K562 (cell line): ENCODE measurements around the gene LDLR. TPM values are rescaled to one million over a fixed set of nuclear protein-coding genes. Genes with fewer than 3 reads are reported as not detected.

Experiments used
- CHD1 ChIP-seq: fragments of 200-600 bp; sonication (generic); IDR thresholded peaks from one replicate; pipeline ENCODE4 v1.6.1; 2012; ENCODE audit warnings: mild to moderate bottlenecking, moderate library complexity, low read length, inconsistent platforms
- ETV6 ChIP-seq, 3 experiments: fragments of 150-350 bp in 1 of 3; sonication (generic) in 1 of 3; formaldehyde crosslinking in 1 of 3; IDR thresholded peaks; 2 replicates each; pipeline versions ENCODE4 v1.6.1 to v1.8.0; 2014 to 2022; ENCODE audit warnings: borderline replicate concordance in 2 of 3, low read depth in 2 of 3, antibody characterized with exemption in 1 of 3, low read length in 1 of 3, mild to moderate bottlenecking in 1 of 3, missing genetic modification reagents in 1 of 3
- FOXK2 ChIP-seq, 2 experiments: fragments of 450-650 bp; IDR thresholded peaks in 1 of 2; conservative IDR thresholded peaks in 1 of 2; 2 replicates each; pipeline ENCODE4 v1.6.1; 2016; ENCODE audit warnings: low read depth in 2 of 2, mild to moderate bottlenecking in 1 of 2
- KAT2B ChIP-seq: IDR thresholded peaks from one replicate; pipeline ENCODE4 v1.6.1; 2012; ENCODE audit warnings: low read depth, mild to moderate bottlenecking, control low read depth, inconsistent platforms, low read length, moderate library complexity
- KDM5B ChIP-seq: fragments of 200-600 bp; sonication (generic); IDR thresholded peaks from 2 replicates; pipeline ENCODE4 v1.6.1; 2012; ENCODE audit warnings: low read depth, mild to moderate bottlenecking, moderate library complexity, low read length, control low read depth, inconsistent platforms; ENCODE audit not compliant: insufficient replicate concordance
- NEUROD1 ChIP-seq: fragments of 150-350 bp; IDR thresholded peaks from 2 replicates; pipeline ENCODE4 v1.6.1; 2014; ENCODE audit warnings: borderline replicate concordance, low read length, low read depth; ENCODE audit not compliant: partially characterized antibody
- NFATC3 ChIP-seq: fragments of 450-650 bp; IDR thresholded peaks from 2 replicates; pipeline ENCODE4 v1.6.1; 2017; ENCODE audit warnings: mild to moderate bottlenecking
- POLR2B ChIP-seq: fragments of 450-650 bp; IDR thresholded peaks from 2 replicates; pipeline ENCODE4 v1.6.1; 2018; ENCODE audit warnings: low read depth; ENCODE audit not compliant: partially characterized antibody
- SP1 ChIP-seq: sonication (generic); formaldehyde crosslinking; IDR thresholded peaks from 2 replicates; pipeline ENCODE4 v1.8.1; 2022; ENCODE audit warnings: mild to moderate bottlenecking, missing genetic modification reagents
- TBP ChIP-seq: optimal IDR thresholded peaks from 2 replicates; pipeline ENCODE3; 2011; ENCODE audit warnings: low read depth, low read length, improper control_type of control experiment
- TCF7 ChIP-seq: sonication (generic); IDR thresholded peaks from 2 replicates; pipeline ENCODE4 v1.6.1; 2016; ENCODE audit warnings: antibody characterized with exemption, borderline replicate concordance
- TEAD2 ChIP-seq: fragments of 450-650 bp; IDR thresholded peaks from 2 replicates; pipeline ENCODE4 v1.6.1; 2016; ENCODE audit warnings: missing genetic modification characterization, control low read depth, missing compliant biosample characterization
- ZBED1 ChIP-seq: IDR thresholded peaks from 2 replicates; pipeline ENCODE4 v1.6.1; 2014
- ZNF3 ChIP-seq: fragments of 250-450 bp; sonication (Bioruptor Pico); IDR thresholded peaks from 2 replicates; pipeline ENCODE4 v1.5.0; 2021; ENCODE audit warnings: mild to moderate bottlenecking, moderate library complexity
- ZNF311 ChIP-seq: fragments of 250-450 bp; sonication (Bioruptor Pico); IDR thresholded peaks from 2 replicates; pipeline ENCODE4 v1.4.0; 2020; ENCODE audit warnings: mild to moderate bottlenecking, moderate library complexity
- ZNF436 ChIP-seq: fragments of 250-450, 450-650 bp; sonication (Bioruptor Pico); formaldehyde crosslinking; IDR thresholded peaks from 2 replicates; pipeline ENCODE4 v1.7.0; 2020; ENCODE audit warnings: mild to moderate bottlenecking
- ZNF551 ChIP-seq: fragments of 250-450 bp; sonication (Bioruptor Pico); IDR thresholded peaks from 2 replicates; pipeline ENCODE4 v1.5.0; 2021; ENCODE audit warnings: mild to moderate bottlenecking, moderate library complexity
- polyA plus RNA-seq, 8 experiments: library from polyadenylated mRNA; depleted of rRNA in 4 of 8; stranded (reverse) in 5 of 8; unstranded in 3 of 8; fragments of >200 nt; fragmentation: Nextera tagmentation in 2 of 8; fragmentation: Illumina TruSeq in 1 of 8; extraction: Ambion mirVana in 2 of 8; extraction: Trizol in 1 of 8; gene quantifications; 2 replicates each; pipeline versions ENCODE4 v1.2.1 to v1.2.3, GENCODE V29; 2011 to 2014; ENCODE audit warnings: inconsistent platforms in 1 of 8, missing spikeins in 1 of 8
- total RNA-seq, 7 experiments: library from RNA; depleted of rRNA in 6 of 7; stranded (reverse); fragments of >200 nt in 6 of 7; fragmentation: Illumina TruSeq in 2 of 7; extraction: Trizol in 2 of 7; gene quantifications; 2 replicates each; pipeline versions ENCODE4 v1.2.1 to v1.2.3, GENCODE V29; 2011 to 2021; ENCODE audit warnings: low replicate concordance in 1 of 7
- TF ChIP-seq, protein P1 (sequence below): sonication (generic); formaldehyde crosslinking; IDR thresholded peaks from 2 replicates; pipeline ENCODE4 v1.9.0; 2022; ENCODE audit warnings: mild to moderate bottlenecking, missing genetic modification reagents
- TF ChIP-seq, protein P2 (sequence below): fragments of 450-650 bp; formaldehyde crosslinking; conservative IDR thresholded peaks from 2 replicates; pipeline ENCODE4 v1.4.0; 2022; ENCODE audit warnings: mild to moderate bottlenecking, missing genetic modification characterization
- TF ChIP-seq, protein P3 (sequence below): fragments of 250-450 bp; sonication (Bioruptor Pico); IDR thresholded peaks from 2 replicates; pipeline ENCODE4 v1.4.0; 2020; ENCODE audit warnings: mild to moderate bottlenecking, moderate library complexity, borderline replicate concordance
- TF ChIP-seq, protein P4 (sequence below): fragments of 250-450 bp; sonication (Bioruptor Pico); IDR thresholded peaks from 2 replicates; pipeline ENCODE4 v1.9.0; 2021; ENCODE audit warnings: mild to moderate bottlenecking

LDLR gene
- total and polyA plus RNA-seq, 9 of the 15 experiments (the other 6 are each of a cell fraction or from before 2014, with no cell fraction given), result 19.9 to 114 (median 56.3) TPM

DNA sequence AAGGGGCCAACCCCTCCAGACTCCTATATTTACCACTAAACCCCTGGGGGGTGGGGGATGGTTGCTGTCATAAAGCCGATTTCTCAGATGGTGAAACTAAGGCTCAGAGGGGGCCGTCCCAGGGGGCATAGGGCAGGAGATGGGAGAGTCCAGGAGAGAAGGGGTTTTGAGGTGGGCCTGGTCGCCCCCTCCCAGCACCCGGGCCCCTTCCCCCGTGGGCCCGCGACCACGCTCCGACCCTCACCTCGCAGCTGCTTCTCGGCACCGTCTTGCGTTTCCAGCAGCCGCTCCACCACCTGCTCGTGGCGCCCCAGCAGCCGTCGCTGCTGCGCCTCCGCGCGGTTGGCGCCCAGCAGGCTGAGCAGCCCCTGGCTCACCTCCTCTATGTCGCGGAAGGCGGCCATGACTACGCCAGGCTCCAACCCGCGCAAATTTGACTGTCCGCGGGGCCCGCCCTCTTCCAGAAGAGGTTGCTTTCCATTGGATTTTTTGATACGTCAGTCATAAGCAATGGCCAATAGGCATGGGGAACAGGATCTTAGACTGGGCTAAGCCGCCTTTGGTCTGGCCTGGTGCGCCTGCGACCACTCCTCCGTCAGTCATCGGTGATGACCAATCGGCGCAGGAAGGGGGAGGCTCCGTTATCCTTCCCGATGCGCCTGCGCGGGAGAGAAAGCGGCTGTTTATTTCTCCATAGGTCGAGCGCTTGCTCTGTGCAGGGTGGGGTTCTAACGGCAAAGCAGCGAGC is 66.3 kb downstream of the LDLR start, which contains the start of gene SPC24 (continued):
- TF ChIP-seq, protein P1, sequence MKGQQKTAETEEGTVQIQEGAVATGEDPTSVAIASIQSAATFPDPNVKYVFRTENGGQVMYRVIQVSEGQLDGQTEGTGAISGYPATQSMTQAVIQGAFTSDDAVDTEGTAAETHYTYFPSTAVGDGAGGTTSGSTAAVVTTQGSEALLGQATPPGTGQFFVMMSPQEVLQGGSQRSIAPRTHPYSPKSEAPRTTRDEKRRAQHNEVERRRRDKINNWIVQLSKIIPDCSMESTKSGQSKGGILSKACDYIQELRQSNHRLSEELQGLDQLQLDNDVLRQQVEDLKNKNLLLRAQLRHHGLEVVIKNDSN (CRISPR knock-in tag), result no peak
- TF ChIP-seq SP1 (CRISPR knock-in tag) (peak; percentile 83), FOXK2 (conservative IDR thresholded peaks at IDR 0.05 in 1 of 2, IDR thresholded peaks at IDR 0.05 in 1 of 2; ENCODE audit: low read depth in 2 of 2) (peak; percentile 96 to 97), ZNF551 (CRISPR knock-in tag) (no peak), TEAD2 (tag) (no peak), KAT2B (no peak), ZNF3 (CRISPR knock-in tag) (no peak), KDM5B (peak; percentile 99), NFATC3 (no peak), POLR2B (peak; percentile 87), CHD1 (peak; percentile 84), TCF7 (peak; percentile 25; the same call in 1 of the 2 replicates), NEUROD1 (peak; percentile 93), TBP (peak; percentile 96), ZBED1 (no peak), ETV6 (IDR thresholded peaks at IDR 0.05; ENCODE audit: borderline replicate concordance in 1 of 2, low read depth in 2 of 2, low read length in 1 of 2) (no peak), ETV6 (CRISPR knock-in tag; IDR thresholded peaks at IDR 0.05; ENCODE audit: borderline replicate concordance) (peak; percentile 45; the same call in 1 of the 2 replicates), ZNF436 (CRISPR knock-in tag) (0 out of 2 replicates have a peak, but pooled peaks have one; percentile 27), ZNF311 (no peak)
- TF ChIP-seq, protein P2, sequence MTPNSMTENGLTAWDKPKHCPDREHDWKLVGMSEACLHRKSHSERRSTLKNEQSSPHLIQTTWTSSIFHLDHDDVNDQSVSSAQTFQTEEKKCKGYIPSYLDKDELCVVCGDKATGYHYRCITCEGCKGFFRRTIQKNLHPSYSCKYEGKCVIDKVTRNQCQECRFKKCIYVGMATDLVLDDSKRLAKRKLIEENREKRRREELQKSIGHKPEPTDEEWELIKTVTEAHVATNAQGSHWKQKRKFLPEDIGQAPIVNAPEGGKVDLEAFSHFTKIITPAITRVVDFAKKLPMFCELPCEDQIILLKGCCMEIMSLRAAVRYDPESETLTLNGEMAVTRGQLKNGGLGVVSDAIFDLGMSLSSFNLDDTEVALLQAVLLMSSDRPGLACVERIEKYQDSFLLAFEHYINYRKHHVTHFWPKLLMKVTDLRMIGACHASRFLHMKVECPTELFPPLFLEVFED (CRISPR knock-in tag), result 0 out of 2 replicates have a peak, but pooled peaks have one; percentile 47
- TF ChIP-seq, protein P3, sequence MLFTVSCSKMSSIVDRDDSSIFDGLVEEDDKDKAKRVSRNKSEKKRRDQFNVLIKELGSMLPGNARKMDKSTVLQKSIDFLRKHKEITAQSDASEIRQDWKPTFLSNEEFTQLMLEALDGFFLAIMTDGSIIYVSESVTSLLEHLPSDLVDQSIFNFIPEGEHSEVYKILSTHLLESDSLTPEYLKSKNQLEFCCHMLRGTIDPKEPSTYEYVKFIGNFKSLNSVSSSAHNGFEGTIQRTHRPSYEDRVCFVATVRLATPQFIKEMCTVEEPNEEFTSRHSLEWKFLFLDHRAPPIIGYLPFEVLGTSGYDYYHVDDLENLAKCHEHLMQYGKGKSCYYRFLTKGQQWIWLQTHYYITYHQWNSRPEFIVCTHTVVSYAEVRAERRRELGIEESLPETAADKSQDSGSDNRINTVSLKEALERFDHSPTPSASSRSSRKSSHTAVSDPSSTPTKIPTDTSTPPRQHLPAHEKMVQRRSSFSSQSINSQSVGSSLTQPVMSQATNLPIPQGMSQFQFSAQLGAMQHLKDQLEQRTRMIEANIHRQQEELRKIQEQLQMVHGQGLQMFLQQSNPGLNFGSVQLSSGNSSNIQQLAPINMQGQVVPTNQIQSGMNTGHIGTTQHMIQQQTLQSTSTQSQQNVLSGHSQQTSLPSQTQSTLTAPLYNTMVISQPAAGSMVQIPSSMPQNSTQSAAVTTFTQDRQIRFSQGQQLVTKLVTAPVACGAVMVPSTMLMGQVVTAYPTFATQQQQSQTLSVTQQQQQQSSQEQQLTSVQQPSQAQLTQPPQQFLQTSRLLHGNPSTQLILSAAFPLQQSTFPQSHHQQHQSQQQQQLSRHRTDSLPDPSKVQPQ (CRISPR knock-in tag), result no peak
- TF ChIP-seq, protein P4, sequence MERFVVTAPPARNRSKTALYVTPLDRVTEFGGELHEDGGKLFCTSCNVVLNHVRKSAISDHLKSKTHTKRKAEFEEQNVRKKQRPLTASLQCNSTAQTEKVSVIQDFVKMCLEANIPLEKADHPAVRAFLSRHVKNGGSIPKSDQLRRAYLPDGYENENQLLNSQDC, result 0 out of 2 replicates have a peak, but pooled peaks have one; percentile 50
